ACC112 (cell line): Measurements from ENCODE around the gene CDYL2.

Experiments used
- H2AFZ ChIP-seq: fragments of 200-600 bp; sonication (generic); one replicate; pipeline ENCODE4 v1.6.0; 2017; ENCODE audit warnings: antibody characterized with exemption, low read length; ENCODE audit not compliant: unreplicated experiment
- H3K27ac ChIP-seq: fragments of 200-600 bp; sonication (generic); 2 replicates; pipeline ENCODE4 v1.5.1; 2014; ENCODE audit warnings: low read depth, mild to moderate bottlenecking, antibody characterized with exemption, low read length, moderate library complexity
- H3K27me3 ChIP-seq: fragments of 200-600 bp; sonication (generic); 2 replicates; pipeline ENCODE4 v1.6.1; 2014; ENCODE audit warnings: mild to moderate bottlenecking, antibody characterized with exemption, low read length, moderate library complexity, mixed read lengths; ENCODE audit not compliant: insufficient read depth
- H3K36me3 ChIP-seq: fragments of 200-600 bp; sonication (generic); 2 replicates; pipeline ENCODE4 v1.6.1; 2016; ENCODE audit warnings: mild to moderate bottlenecking, antibody characterized with exemption, low read length, moderate library complexity, mixed read lengths; ENCODE audit not compliant: insufficient read depth
- H3K4me1 ChIP-seq: fragments of 200-600 bp; sonication (generic); one replicate; pipeline ENCODE4 v1.6.1; 2016; ENCODE audit warnings: low read length, mixed read lengths; ENCODE audit not compliant: insufficient read depth, unreplicated experiment, control insufficient read depth
- H3K4me3 ChIP-seq: fragments of 200-600 bp; sonication (generic); 2 replicates; pipeline ENCODE4 v1.5.1; 2014; ENCODE audit warnings: mild to moderate bottlenecking, low read depth, low read length
- H3K79me2 ChIP-seq: fragments of 200-600 bp; sonication (generic); one replicate; pipeline ENCODE4 v1.6.0; 2016; ENCODE audit warnings: low read length; ENCODE audit not compliant: control insufficient read depth, unreplicated experiment, insufficient read depth

CDYL2 gene

DNA sequence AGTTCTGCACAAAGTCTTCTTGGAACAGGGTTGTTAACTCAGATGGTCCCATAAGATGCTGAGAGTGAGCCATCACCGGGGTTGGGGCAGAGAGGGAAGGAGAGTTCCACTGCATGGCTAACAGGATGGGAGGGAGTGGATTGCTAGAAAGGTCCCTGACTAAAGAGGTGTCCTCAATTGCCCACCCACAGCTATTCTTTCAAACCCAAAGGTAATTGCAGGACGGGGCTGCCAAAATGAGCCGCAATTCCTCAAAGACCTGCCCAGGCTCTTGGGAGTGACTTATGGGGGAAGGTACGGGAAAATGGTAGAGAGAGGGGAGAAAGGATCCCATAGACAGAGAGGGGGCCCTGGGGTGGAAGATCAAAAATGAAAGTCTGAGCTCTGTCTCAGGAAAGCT is 203.2 kb downstream of the CDYL2 start:
- H3K27me3 ChIP-seq = no peaks in the 10 kb centered on the region
- peaks cover 4% of the 10 kb centered on the region; the same call in 1 of the 2 replicates for H3K36me3 ChIP-seq
- H3K79me2 ChIP-seq = no peaks in the 10 kb centered on the region
- no peak overlapping the region for H3K4me3 ChIP-seq
- H3K4me1 ChIP-seq = peaks cover 14% of the 10 kb centered on the region
- H3K27ac ChIP-seq = no peak overlapping the region
- no peak overlapping the region for H2AFZ ChIP-seq

DNA sequence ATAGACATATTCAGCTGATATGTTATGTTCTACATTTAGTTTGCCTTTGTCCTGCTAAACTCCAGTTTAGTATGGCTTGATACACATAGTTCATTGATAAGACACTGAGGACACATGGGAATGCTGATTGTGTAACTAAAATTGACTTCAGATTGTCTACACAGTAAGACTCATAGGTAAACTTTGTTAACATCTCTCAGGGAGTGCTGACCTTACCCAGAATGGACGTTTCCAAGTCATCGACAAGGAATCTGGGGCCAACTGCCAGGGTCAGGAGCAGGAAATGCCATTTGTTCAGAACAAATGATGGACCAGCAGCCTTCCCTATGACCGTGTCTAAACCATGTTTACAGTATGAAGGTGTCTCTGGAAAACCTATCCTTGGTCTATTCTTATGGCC is 204.9 kb downstream of the CDYL2 start:
- Histone ChIP-seq H3K4me3 (peak overlapping the region; percentile 12; the same call in 1 of the 2 replicates), H2AFZ (no peak overlapping the region), H3K36me3 (peaks cover 4% of the 10 kb centered on the region; the same call in 1 of the 2 replicates)

DNA sequence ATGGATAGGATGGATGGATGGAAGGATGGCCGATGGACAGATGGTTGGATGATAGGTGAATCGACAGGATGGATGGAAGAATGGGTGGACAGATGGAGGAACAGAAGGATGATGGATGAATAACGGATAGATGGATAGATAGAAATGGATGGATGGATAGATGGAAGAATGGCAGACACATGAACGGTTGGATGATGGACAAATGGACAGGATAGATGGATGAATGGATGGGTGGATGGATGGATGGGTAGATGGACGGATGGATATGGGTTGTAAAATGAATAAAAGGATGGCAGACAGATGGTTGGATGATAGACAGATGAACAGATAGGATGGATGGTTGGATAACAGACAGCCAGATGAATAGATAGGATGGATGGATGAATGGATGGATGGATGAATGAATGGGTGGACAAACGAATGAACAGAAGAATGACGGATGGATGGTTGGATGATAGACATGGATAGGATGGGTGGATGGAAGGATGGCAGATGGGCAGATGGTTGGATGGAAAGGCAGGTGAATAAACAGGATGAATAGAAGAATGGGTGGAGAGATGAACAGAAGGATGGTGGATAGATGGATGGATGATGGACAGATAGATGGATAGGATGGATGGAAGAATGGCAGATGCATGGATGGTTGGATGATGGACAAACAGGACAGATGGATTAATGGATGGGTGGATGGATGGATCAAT is 207.7 kb downstream of the CDYL2 start:
- Histone ChIP-seq H2AFZ (no peak overlapping the region), H3K27ac (no peak overlapping the region), H3K36me3 (peaks cover 4% of the 10 kb centered on the region; the same call in 1 of the 2 replicates), H3K4me3 (no peak overlapping the region), H3K79me2 (no peaks in the 10 kb centered on the region), H3K4me1 (peaks cover 16% of the 10 kb centered on the region), H3K27me3 (no peaks in the 10 kb centered on the region)

More for the DNA sequence above, 204.9 kb downstream of the CDYL2 start:
- Histone ChIP-seq H3K27ac (no peak overlapping the region), H3K27me3 (no peaks in the 10 kb centered on the region), H3K79me2 (no peaks in the 10 kb centered on the region), H3K4me1 (peaks cover 20% of the 10 kb centered on the region)

DNA sequence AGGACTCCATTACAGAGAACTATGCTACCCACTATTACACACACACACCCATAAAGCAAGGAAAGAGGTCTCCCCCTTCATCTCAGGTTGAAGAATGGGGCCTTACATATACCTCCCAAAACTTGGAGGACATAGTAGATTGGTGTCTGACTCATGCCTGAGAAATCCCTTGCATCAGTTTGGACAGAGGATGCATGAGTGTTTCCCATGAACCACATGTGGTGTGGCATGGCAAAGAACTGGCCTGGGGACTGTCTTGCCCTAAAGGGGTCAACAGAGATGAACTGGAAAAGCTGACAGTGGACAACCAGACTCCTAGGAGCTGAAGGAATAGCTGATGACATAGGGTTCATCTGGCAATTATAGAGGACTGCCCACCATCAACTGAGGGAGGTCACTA is 209.6 kb downstream of the CDYL2 start:
- H3K4me3 ChIP-seq = no peak overlapping the region
- peaks cover 16% of the 10 kb centered on the region for H3K4me1 ChIP-seq
- H3K36me3 ChIP-seq = peaks cover 4% of the 10 kb centered on the region; the same call in 1 of the 2 replicates
- no peak overlapping the region for H2AFZ ChIP-seq
- H3K79me2 ChIP-seq = no peaks in the 10 kb centered on the region
- H3K27me3 ChIP-seq = no peaks in the 10 kb centered on the region
- no peak overlapping the region for H3K27ac ChIP-seq

DNA sequence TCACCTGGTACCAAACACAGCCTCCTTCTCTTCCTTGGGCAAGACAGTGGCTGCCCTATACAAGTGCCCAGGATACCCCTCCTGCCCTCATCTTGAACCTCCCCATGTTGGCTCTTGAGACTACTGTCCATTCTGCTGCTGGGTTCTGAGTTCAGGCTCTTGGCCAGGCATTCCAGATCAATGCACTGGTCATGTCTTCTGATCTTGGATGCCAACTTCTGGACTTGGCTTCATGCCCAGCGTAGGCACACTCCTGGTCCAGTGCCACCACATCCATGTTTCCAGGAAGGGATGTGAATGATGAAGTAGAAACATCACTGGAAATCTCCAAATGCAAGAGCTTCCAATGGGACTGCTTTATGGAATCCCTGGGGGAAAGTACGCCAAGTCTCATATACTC is 212.1 kb downstream of the CDYL2 start:
- Histone ChIP-seq H3K4me3 (no peak overlapping the region), H3K36me3 (no peaks in the 10 kb centered on the region), H3K27ac (no peak overlapping the region), H2AFZ (no peak overlapping the region), H3K27me3 (no peaks in the 10 kb centered on the region), H3K4me1 (peaks cover 6% of the 10 kb centered on the region), H3K79me2 (no peaks in the 10 kb centered on the region)

DNA sequence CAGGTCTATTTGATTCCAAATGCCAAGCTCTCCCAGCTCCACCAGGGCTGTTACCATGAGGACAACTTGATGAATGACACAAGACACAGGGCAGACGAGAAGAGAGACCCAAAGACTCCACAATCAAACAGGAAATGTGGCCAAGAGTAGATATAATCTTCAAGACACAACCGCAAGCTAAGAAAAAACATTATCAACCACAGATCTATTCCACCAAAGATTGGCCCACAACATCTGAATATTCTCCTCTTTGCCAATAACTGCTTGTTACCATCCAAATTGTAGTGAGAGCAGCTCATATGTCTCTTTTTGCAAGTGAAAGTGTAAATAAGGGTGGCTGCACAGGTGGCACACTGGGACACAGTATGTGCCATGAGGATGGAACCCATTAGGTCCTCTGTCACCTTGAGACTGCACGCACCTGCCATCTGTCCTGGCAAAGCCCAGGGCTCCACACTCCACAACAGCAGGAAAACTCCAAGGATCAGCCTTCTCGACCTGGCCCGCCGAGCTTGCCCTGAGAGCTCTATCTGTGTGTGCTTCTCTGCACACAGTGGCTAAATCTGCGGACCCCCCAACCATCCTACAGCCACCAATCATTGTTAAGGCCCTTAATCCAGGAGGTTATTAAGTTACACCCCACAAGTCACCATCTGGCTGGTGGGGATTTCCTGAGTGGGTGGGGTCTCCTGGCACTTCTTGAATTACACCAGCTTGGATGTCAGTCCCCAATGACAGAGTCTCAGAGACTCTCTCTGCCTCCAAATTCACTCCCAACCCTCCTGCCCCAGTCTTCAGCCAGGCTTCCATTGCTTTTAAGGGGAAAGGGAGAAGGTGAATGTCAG is 213.1 kb downstream of the CDYL2 start:
- Histone ChIP-seq H3K4me1 (peaks cover 6% of the 10 kb centered on the region), H3K27me3 (no peaks in the 10 kb centered on the region), H3K79me2 (no peaks in the 10 kb centered on the region), H3K36me3 (no peaks in the 10 kb centered on the region), H2AFZ (no peak overlapping the region), H3K4me3 (no peak overlapping the region), H3K27ac (no peak overlapping the region)

DNA sequence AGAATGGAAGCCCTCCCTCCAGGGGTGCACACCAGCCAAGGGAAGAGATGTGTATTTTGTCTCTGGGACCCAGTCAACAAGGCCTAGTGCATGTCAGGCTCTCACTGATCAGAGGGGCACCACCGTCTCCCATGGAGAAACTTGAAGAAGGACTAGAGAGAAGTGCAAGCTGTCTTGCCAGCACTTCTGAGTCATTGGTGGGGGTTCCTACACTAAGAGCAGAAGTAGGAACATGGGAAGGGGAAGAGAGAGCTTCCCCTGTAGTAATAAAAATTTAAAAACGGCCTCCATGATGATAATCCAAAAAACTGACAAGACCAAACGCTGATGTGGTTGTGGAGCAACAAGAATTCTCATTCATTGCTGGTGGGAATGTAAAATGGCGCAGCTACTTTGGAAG is 217.3 kb downstream of the CDYL2 start:
- Histone ChIP-seq H2AFZ (no peak overlapping the region), H3K27ac (no peak overlapping the region), H3K27me3 (no peaks in the 10 kb centered on the region), H3K36me3 (no peaks in the 10 kb centered on the region), H3K4me1 (peaks cover 12% of the 10 kb centered on the region), H3K79me2 (no peaks in the 10 kb centered on the region), H3K4me3 (no peak overlapping the region)

DNA sequence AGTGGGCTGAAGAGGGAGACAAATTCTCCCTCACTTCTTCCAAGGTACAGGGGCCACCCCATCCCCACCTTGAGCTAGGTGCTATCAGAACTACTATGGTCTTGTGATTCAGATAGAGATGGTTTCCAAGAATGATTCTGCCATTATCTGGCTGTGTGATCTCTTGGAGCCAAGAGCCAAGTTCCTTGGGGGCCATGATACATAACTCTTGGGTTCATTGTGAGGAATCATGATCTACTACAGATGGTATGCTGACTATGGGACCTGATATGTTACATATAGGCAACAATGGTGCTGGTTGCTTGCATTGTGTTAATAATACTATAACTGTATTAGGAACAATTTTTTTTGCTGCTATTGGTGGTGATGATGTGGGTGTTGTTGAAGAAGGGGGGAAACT is 217.9 kb downstream of the CDYL2 start:
- H3K27me3 ChIP-seq = no peaks in the 10 kb centered on the region
- no peaks in the 10 kb centered on the region for H3K36me3 ChIP-seq
- no peak overlapping the region for H3K4me3 ChIP-seq
- H2AFZ ChIP-seq = no peak overlapping the region
- no peaks in the 10 kb centered on the region for H3K79me2 ChIP-seq
- peaks cover 12% of the 10 kb centered on the region for H3K4me1 ChIP-seq
- H3K27ac ChIP-seq = no peak overlapping the region

DNA sequence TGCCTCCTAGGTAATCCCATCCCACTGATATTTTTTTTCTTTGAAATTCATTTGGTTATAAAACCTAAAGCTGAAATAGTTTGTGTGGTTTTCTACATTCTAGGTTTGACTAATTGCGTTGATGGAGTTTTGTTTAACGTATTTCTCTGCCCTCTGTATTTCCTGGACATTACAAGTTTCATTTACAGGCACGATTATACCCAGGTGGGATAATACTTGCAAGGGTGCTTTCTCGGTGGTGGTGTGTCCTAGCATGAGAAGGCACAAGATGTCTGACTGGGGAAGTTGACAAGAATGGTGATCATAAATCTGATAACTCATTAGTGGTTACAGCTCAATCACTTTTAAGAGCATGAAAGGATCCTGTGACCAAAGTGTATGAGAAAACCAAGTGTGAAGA is 218.6 kb downstream of the CDYL2 start:
- Histone ChIP-seq H2AFZ (no peak overlapping the region), H3K79me2 (no peaks in the 10 kb centered on the region), H3K4me1 (peaks cover 12% of the 10 kb centered on the region), H3K4me3 (no peak overlapping the region), H3K36me3 (no peaks in the 10 kb centered on the region), H3K27me3 (no peaks in the 10 kb centered on the region), H3K27ac (no peak overlapping the region)

DNA sequence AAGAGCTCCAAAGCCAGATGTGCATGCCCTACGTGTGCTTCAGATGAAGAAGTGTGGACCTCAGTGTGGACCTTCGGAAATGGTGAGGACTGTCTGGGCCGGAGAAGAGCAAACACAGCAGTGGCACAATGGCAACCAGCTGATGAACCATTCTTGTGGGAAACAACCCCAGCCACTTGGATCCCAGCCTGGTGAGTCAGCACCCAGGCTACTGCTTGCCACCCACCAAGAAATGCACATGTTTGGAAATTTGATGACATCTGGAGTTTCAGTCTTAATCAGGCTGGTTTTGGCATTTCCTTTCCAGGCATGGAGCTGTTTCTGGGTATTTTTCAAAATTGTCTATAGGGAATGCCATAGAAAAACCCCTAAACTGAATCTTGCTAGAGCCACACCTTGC is 220.9 kb downstream of the CDYL2 start:
- Histone ChIP-seq H3K79me2 (no peaks in the 10 kb centered on the region), H2AFZ (no peak overlapping the region), H3K36me3 (no peaks in the 10 kb centered on the region), H3K4me3 (no peak overlapping the region), H3K4me1 (peaks cover 12% of the 10 kb centered on the region), H3K27me3 (no peaks in the 10 kb centered on the region), H3K27ac (no peak overlapping the region)
